Testis (tissue), 2 donors: ENCODE results near the gene ANKH.

ENCODE experiments used
- POLR2A ChIP-seq: fragments of 450-650 bp; IDR thresholded peaks from one replicate; pipeline ENCODE4 v1.6.1; 2017; ENCODE audit warnings: antibody characterized with exemption, mild to moderate bottlenecking, moderate library complexity
- TF ChIP-seq, protein P1 (sequence below), 3 experiments: fragments of 450-650 bp in 2 of 3; fragments of 200-600 bp in 1 of 3; sonication (generic) in 1 of 3; IDR thresholded peaks; one replicate each; pipeline ENCODE4 v1.5.1; 2016 to 2019; ENCODE audit warnings: antibody characterized with exemption in 3 of 3, mild to moderate bottlenecking in 2 of 3, moderate library complexity in 1 of 3

DNA sequence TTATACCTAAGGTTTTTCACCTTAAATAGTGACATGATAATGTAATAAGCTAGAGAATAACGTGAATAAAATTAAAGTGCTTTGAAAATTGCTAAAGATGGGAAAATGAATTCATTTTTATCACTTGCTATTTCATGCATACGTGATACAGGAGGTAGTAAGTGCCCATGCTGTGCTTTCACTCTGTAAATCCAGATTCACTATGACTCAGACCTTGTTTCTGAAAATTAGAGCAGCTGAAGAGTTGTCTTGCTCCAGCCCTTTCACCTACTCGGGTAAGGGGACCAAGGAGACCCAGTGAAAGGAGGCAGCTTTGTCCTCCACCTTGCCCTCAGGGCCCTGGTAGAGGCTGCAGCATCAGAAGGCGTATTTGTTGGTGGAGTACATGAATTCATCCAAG lies 87.9 kb downstream of the ANKH start:
- TF ChIP-seq, protein P1, sequence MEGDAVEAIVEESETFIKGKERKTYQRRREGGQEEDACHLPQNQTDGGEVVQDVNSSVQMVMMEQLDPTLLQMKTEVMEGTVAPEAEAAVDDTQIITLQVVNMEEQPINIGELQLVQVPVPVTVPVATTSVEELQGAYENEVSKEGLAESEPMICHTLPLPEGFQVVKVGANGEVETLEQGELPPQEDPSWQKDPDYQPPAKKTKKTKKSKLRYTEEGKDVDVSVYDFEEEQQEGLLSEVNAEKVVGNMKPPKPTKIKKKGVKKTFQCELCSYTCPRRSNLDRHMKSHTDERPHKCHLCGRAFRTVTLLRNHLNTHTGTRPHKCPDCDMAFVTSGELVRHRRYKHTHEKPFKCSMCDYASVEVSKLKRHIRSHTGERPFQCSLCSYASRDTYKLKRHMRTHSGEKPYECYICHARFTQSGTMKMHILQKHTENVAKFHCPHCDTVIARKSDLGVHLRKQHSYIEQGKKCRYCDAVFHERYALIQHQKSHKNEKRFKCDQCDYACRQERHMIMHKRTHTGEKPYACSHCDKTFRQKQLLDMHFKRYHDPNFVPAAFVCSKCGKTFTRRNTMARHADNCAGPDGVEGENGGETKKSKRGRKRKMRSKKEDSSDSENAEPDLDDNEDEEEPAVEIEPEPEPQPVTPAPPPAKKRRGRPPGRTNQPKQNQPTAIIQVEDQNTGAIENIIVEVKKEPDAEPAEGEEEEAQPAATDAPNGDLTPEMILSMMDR (IDR thresholded peaks at IDR 0.05) = no peak
- TF ChIP-seq POLR2A = no peak
